ENCODE results near the gene BHLHA9.

The BHLHA9 gene

DNA sequence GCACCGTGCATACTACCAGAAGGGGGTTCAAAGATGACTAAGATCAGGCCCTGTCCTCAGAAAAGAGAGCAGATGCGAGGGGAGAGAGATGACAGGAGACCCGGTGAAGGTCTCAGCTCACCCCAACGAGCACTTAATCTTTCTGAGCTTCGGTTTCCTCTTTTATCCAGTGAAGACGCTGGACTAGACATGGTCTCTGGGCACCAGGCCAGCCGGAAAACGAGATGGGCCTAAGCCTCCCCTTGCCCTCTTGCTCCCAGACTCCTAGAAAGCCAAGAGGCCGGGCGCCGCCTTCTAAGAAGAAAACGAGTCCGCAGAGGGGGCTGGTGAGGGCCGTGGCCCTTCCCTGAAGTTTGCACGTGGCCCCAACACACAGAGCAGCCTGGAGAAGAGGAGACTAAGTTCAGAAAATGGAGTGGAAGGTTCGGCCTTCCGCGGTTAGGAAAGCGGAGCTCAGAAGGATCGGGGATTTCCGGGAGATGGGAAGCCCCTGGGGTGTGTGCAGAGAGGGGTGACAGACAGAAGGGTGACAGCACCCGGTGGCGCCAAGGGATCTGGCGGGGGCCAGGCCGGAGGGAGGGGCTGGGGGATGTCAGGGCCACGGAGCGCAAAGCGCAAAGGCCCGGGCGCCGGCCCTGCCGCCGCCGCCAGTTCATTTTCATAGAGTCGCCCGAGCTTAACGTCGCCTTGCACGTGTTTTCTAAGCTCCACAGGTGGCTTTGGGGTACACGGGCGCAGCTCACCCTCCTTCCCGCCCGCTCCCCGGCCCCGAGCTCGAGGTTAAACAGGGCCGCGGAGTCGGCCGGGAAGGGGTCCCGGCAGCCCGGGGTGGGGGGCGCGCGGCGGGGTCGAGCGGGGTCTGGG is 42.1 kb upstream of the BHLHA9 start:
- H3K27ac ChIP-seq = peak overlapping the region; percentile 4; the same call in 1 of the 2 replicates
- no peak for TF ChIP-seq CTCF (conservative IDR thresholded peaks at IDR 0.05)
- no peak for TF ChIP-seq ZFX (IDR thresholded peaks at IDR 0.05)

DNA sequence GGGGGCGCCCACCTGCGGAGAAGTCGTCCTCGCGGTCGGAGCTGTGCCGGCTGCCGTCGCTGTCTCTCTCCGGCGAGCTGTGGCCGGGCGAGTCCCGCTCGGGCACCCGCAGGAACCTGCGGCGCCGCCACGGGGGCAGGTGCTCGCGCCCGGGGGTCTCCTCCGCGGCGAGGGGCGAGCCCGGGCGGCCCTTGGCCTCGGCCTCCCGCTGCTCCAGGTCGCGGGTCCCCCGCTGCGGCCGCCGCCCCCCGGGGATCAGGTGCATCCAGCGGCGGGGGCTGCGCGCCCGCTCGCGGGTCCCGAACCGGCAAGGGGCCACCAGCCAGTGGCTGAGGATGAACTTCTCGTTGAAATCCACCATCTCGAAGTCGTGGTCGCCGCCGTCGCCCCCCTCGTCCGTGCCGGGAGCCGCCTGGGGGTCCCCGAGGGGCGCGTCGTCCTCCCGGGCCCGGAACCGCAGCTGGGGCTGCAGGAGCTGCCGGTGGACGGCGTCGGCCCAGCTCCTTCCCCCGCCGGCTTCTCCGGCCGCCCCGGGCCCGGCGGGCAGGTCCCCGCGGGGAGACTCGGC is 41.4 kb upstream of the BHLHA9 start:
- H3K27ac ChIP-seq = peak overlapping the region; percentile 43
- TF ChIP-seq ZFX (IDR thresholded peaks at IDR 0.05) (no peak), CTCF (conservative IDR thresholded peaks at IDR 0.05) (no peak)

DNA sequence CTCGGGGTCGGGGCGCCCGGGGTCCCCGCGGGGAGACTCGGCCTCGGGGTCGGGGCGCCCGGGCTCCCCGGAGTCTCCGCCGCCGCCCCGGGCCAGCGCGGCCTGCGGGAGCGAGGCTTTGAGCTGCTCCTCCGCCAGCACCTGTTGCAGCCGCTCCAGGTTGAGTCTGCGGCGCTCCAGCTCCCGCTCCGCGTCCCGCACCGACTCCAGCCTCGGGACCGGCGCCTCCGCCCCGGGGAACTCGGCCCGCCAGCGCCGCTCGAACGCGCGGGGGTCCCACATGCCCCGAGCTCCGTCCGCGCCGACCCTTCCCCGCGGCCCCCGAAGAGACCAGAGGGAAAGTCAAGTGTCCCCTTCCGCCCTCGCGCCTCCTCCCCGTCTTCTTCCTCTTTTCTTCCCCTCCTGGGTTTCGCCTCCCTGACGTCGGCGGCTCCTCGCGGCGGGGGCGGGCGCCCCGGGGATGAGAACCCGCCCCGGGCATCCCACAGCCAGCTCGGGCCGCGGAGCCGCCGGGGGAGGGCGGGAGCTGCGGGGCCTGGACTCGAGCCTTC is 40.8 kb upstream of the BHLHA9 start:
- no peak for TF ChIP-seq ZFX (IDR thresholded peaks at IDR 0.05)
- peak overlapping the region; percentile 43 for H3K27ac ChIP-seq

DNA sequence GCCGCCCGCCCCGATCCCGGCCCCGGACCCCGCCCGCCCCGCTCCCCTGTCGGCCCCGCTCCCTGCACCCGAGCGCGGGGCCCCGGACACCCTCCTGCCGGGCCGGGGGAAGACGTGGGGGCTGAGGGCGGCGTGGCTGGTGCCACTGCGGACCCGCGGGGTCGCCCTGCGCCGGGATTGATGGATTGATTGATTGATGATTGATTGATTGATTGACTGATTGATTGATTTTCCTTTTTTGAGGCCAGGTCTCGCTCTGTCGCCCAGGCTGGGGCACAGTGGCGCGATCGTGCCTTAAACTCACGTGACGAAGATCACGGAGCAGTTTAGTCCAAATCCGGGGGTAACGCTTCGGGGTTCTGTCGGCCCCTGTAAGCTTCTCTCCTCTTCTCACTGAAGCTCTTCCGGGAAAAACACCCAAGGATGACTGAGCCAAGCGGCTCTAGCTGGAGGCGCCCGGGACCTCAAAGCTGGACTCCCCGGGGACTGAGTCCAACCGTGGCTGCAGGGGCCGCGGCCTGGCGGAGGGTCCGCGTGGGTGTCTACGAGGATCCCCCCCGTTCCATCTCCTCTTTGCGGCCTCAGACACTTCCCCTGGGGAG is 40.2 kb upstream of the BHLHA9 start:
- H3K27ac ChIP-seq = peak overlapping the region; percentile 43; the same call in 1 of the 2 replicates
- TF ChIP-seq CTCF (conservative IDR thresholded peaks at IDR 0.05) = no peak

DNA sequence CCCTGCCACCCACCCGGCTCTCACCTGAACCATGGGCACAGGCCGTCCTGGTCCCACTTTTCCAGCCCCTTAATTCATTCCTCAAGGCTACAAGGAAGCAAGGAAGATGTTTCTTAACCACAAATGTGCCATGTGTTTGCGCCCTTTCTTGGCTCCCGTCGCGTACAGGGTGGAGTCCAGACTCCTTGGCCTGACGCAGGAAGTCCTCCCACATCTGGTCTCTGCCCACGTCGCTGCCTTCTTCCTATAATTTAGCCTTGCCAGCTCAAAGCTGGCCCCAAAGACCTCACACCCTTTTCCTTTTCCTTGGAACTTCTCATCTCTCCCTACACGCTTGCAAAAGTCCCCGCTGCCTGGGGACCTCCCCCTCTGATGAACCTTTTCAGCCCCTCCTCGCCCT is 38.8 kb upstream of the BHLHA9 start:
- no peak for TF ChIP-seq ZFX (IDR thresholded peaks at IDR 0.05)
- no peak for TF ChIP-seq CTCF (conservative IDR thresholded peaks at IDR 0.05)
- H3K27ac ChIP-seq = no peak overlapping the region

GRCh38 chr17:1232331-1232730 is 37.9 kb upstream of the BHLHA9 start:
- no peak overlapping the region for H3K27ac ChIP-seq
- TF ChIP-seq ZFX (IDR thresholded peaks at IDR 0.05) (no peak), CTCF (conservative IDR thresholded peaks at IDR 0.05) (no peak)

DNA sequence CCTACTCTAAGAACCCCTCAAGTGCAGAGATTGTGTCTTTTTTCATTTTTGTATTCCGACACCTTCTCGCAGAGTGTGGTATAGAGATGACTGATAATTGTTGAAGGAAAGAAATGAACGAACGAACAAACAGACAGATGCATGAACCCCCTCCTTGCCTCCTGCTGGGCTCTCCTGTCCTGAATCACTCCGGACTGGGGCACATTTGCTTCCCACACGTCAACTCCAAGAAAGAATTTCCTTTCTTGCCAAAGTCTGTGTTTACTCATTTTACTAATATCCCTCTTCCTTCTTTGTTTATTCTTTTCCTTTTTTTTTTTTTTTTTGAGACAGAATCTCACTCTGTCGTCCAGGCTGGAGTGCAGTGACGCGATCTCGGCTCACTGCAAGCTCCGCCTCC is 37.5 kb upstream of the BHLHA9 start:
- TF ChIP-seq ZFX (IDR thresholded peaks at IDR 0.05) (no peak), CTCF (conservative IDR thresholded peaks at IDR 0.05) (no peak)
- no peak overlapping the region for H3K27ac ChIP-seq

All from C4-2B (cell line).